ENCODE measurements around the gene FOSB.
"Not testable (repeated sequence)": the region's sequence is repeated elsewhere in the genome, so short reads cannot be mapped to it uniquely, and the experiment has no call there.

The FOSB gene

GRCh38 chr19:45506246-45506988 lies 38.6 kb downstream of the FOSB start:
- DNase-seq (ENCODE audit: low spot score), result peak; percentile 86

- no peak for DNase-seq (ENCODE audit: low spot score)
These were observed 39.4 kb downstream of the FOSB start, which contains the start of gene VASP for GRCh38 chr19:45506989-45507871. VASP (plus strand) TSS chr19:45507479; CDS start chr19:45507772, 293 bp downstream.

GRCh38 chr19:45507872-45508416 lies 40.1 kb downstream of the FOSB start:
- DNase-seq (ENCODE audit: low spot score), result no peak

- DNase-seq (ENCODE audit: low spot score), result no peak
These were observed 40.6 kb downstream of the FOSB start for GRCh38 chr19:45508417-45508860.

GRCh38 chr19:45508861-45509691 lies 41.3 kb downstream of the FOSB start:
- DNase-seq (ENCODE audit: low spot score), result no peak

DNA sequence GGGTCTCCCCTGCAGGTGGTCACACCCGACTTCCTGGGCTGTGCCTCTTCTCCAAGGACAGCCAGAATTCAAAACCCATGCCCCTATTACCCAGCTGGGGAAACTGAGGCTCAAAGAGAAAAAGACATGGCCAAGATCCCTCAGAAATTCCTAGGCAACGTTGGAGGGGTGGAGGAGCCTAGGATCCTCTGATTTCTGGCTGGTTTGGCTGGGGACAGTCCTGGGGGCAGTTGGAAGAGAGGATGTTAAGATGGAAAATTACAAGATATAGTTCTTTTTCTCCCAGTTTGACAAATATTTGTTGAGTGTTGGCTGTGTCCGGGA lies 41.9 kb downstream of the FOSB start:
- no peak for DNase-seq (ENCODE audit: low spot score)

DNA sequence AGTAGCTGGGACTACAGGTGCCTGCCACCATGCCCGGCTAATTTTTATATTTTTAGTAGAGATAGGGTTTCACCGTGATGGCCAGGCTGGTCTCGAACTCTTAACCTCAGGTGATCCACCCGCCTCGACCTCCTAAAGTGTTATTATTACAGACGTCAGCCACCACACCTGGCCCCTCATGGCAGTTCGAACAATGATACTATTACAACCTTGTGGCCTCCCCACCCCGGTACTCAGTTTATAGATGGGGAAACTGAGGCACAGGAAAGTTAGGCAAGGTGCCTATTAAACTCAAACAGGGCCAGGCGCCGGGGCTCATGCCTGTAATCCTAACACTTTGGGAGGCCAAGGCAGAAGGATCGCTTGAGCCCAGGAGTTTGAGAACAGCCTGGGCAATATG lies 42.6 kb downstream of the FOSB start:
- not testable (repeated sequence) for DNase-seq (ENCODE audit: low spot score)

DNA sequence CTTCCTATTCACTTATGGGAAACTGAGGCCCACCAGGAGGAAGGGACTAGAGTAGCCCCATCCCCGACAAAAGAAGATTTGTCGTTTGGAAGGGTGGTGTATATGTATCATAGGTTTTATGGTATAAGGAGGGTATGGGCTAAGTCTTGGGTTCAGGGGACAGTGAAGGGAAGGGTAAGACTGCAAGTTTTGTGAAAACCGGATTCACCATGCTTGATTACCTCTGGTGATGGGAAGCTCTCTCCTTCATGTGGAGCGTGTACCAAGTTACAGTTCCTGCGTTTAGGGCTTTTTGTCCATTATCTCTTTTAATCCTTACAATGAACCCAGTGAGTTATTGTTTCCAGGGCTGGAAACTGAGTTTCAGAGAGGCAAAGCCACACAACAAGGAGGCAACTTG lies 43.3 kb downstream of the FOSB start:
- no peak for DNase-seq (ENCODE audit: low spot score)

- DNase-seq (ENCODE audit: low spot score), result no peak
These were observed 45.2 kb downstream of the FOSB start for GRCh38 chr19:45512881-45513483.

DNA sequence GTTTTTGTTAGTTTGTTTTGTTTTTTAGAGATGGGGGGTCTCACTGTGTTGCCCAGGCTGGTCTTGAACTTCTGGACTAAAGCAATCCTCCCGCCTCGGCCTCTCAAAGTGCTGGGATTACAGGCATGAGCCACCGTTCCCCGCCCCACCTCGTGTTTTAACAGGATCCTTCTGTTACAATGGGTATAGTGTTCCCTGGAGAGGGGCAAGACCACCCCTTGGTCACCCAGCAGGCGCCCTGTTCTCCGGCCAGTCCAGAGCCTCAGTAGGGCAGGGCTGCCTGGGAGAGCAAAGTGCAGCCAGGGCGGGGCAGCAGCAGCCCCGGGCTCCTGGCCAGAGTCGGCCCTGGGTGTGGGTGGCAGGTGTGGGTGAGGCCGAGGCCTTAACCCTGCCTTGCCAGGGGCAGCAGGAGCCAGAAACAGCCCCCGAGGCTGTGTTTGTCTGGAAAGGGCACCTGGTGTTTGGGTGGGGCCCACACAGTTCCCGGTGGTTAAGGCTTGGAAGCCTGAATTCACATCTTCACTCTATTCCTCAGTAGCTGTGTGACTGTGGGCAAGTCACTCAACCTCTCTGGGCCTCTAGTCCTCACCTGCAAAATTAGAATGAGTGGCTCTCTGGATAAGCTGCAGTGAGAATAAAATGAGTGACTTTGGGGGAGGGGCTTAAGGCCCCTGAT lies 46.7 kb downstream of the FOSB start:
- no peak for DNase-seq (ENCODE audit: low spot score)

DNA sequence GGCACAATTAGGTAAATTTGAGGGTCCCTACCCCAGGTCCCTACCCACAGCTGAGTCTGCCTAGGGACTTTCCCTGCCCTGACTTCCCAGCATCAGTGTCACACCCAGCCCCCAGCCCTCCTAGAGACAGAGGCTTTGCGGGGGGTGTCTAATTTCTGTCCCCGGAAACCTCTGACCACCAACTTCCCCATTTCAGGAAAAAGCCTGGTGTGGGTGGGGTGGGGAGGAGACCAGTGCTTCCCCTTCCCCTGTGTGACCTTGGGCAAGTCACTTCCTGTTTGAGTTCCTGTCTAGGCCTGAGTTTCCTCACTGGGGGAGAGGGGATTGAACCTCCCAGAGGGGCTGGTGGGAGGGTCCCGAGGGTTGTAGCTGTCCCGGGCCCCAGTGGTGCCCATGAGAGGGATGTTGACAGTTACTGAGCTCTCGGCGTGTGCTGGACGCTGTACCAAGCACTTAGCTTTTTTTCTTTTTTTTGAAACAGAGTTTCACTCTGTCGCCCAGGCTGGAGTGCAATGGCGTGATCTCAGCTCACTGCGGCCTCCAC lies 47.4 kb downstream of the FOSB start:
- DNase-seq (ENCODE audit: low spot score), result no peak

DNA sequence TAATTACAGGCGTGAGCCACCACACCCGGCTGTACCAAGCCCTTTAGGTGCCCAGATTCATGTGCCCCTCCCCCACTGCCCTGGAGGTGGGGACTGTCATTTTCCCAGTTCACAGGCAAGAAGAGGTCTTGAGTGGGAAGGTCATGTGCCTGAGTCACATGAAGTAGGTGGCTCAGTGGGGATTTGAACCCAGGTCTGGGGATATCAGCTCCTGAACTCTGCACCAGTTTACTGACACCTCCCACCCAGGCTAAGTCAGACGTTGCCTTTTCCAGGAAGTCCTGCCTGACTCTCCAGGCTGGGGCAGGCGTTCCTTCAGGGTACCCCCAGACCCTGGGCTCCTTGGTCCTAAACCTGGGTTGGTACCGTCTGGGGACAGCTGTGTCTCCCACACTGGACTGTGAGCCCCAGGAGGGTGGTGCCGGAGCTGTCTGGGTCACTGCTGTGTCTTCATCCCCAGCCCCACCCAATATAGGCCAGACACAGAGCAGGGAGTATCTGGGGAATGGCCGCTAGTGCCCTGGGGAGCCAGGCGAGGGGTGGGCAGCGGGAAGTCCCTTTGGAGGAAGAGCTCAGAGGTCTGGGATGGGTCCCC lies 48.1 kb downstream of the FOSB start:
- no peak for DNase-seq (ENCODE audit: low spot score)

DNA sequence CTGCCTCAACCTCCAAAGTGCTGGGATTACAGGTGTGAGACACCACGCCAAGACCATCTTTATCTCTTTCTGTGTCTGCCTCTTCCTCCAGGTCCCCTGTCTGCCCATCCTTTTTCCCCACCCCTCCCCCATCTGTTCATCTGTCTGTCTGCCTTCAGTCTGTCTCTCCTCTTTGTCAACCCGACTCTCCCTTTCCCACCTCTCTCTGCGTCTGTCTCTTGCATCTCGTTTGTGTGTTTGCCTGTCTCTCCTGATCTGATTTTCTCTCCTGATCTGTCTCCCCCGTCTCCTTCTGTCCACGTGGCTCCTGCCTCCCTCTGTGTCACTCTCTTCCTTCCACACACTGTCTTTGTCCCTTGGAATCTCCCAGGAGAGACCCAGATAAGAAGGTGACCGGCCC lies 49.4 kb downstream of the FOSB start:
- no peak for DNase-seq (ENCODE audit: low spot score)

- no peak for DNase-seq (ENCODE audit: low spot score)
These were observed 50.1 kb downstream of the FOSB start for GRCh38 chr19:45517641-45518468.

GRCh38 chr19:45518469-45518826 lies 50.7 kb downstream of the FOSB start:
- DNase-seq (ENCODE audit: low spot score), result no peak

- DNase-seq (ENCODE audit: low spot score), result no peak
These were observed 54.5 kb downstream of the FOSB start for GRCh38 chr19:45522010-45522941.

DNA sequence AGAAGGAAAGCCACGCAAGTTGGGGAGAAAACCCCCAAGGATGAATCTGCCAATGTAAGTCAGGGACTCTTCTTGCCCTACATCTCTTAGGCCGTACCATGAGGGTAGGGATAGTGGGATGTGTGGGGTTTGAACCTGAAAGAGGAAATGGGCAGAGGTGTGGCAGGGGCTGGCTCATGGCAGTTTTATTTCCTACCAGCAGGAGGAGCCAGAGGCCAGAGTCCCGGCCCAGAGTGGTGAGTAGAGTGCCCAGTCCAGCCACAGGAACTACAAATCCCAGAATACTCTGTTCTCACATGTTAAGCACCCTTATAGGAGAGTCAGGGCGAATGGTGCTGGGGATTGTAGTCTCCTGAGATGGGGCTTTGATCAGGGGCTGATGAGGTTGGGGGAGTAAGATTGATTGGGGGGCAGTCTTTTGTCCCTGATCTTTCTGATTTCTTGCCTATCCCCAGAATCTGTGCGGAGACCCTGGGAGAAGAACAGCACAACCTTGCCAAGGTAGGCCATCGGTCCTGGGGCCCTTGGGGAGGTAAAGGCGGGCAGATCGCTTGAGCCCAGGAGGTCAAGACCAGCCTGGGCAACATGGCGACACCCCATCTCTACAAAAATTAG lies 56.0 kb downstream of the FOSB start:
- DNase-seq (ENCODE audit: low spot score), result peak; percentile 87

- DNase-seq (ENCODE audit: low spot score), result peak; percentile 34
These were observed 56.9 kb downstream of the FOSB start for GRCh38 chr19:45524575-45525129.
